BJ (cell line): ENCODE measurements around the gene DCP1B. TPM values are rescaled to one million over a fixed set of nuclear protein-coding genes. Genes with fewer than 3 reads are reported as not detected.
A peak's percentile ranks its signal among the peaks of the same experiment; 100 is the strongest.
"Not testable (repeated sequence)": the region's sequence is repeated elsewhere in the genome, so short reads cannot be mapped to it uniquely, and the experiment has no call there.

Experiments
- CTCF ChIA-PET: fragments of 350-600 bp; formaldehyde crosslinking; extraction: SDS; loops from one replicate; lab custom pipeline; 2021; ENCODE audit warnings: antibody characterized with exemption, inconsistent platforms; lab: Yijun Ruan, JAX
- POLR2A ChIA-PET: fragments of 300-600 bp; sonication (Branson Sonifier 250); formaldehyde crosslinking; extraction: SDS; loops from one replicate; lab custom pipeline; 2021; ENCODE audit warnings: antibody characterized with exemption; lab: Charles Lee
- DNase-seq: peaks from one replicate; pipeline ENCODE4 v3.0.0-alpha.2; 2011; ENCODE audit warnings: low read depth
- H3K27me3 ChIP-seq: 2 replicates; pipeline ENCODE4 v1.6.0; 2011; ENCODE audit warnings: low read length; ENCODE audit not compliant: control insufficient read depth, insufficient read depth
- H3K36me3 ChIP-seq: 2 replicates; pipeline ENCODE4 v1.5.1; 2011; ENCODE audit warnings: low read length; ENCODE audit not compliant: control insufficient read depth, insufficient read depth
- H3K4me3 ChIP-seq: 2 replicates; pipeline ENCODE4 v1.5.1; 2011; ENCODE audit warnings: low read depth, mild to moderate bottlenecking, control low read depth, low read length
- CTCF ChIP-seq: IDR thresholded peaks from 2 replicates; pipeline ENCODE4 v1.5.1; 2011; ENCODE audit warnings: low read depth, mild to moderate bottlenecking, control low read depth, inconsistent platforms, low read length, moderate library complexity; ENCODE audit not compliant: insufficient read depth
- polyA plus RNA-seq: library from polyadenylated mRNA; depleted of rRNA; stranded (reverse); fragments of >200 nt; gene quantifications from 2 replicates; pipeline ENCODE4 v1.2.3, GENCODE V29; 2011

DCP1B gene
- polyA plus RNA-seq, 1 experiment, result 29.1 TPM

GRCh38 chr12:1949771-1950470, 54.3 kb downstream of the DCP1B start:
- POLR2A ChIA-PET, result no interaction called here
- TF ChIP-seq CTCF, result no peak
- Histone ChIP-seq H3K36me3 (peaks cover 26% of the 10 kb centered on the region), H3K4me3 (no peak overlapping the region), H3K27me3 (no peaks in the 10 kb centered on the region)
- CTCF ChIA-PET, result interaction anchor here (1.0 to 2.6 kb wide), 4 partner anchors 10 to 297 kb away, joined by 3 to 20 read pairs (median 4); no protein-coding TSS in a partner anchor
- no peak for DNase-seq

- no peak for DNase-seq
- TF ChIP-seq CTCF, result no peak
- no peaks in the 10 kb centered on the region for H3K27me3 ChIP-seq
- CTCF ChIA-PET, result interaction anchor here (1.0 to 2.6 kb wide), 4 partner anchors 9 to 296 kb away, joined by 3 to 20 read pairs (median 4); no protein-coding TSS in a partner anchor
- no peak overlapping the region for H3K4me3 ChIP-seq
- POLR2A ChIA-PET, result no interaction called here
- H3K36me3 ChIP-seq, result peaks cover 21% of the 10 kb centered on the region
These were observed 55.4 kb downstream of the DCP1B start for GRCh38 chr12:1948883-1949282.

DNA sequence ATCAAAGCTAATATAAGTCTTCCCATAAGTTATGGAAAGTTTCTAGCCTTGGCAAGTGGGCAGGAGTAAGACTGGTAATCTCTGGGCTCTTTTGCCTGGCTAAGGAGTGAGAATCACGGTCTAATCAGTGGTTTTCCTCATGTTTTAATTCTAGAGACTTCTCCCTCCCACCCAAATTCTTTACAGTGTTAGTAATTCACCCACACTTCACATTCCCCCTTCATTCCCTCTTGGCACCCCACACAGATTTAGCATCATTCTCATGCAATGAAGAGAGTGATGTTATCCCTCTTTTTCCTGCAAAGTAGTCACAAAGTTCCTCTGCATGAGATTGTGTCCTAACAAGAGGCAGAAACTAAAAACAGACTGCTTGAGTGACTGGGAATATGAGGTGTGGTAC, 57.2 kb downstream of the DCP1B start:
- POLR2A ChIA-PET, result interaction anchor here (0.6 kb wide), 1 partner anchor 167 kb away, joined by 3 read pairs; no protein-coding TSS in a partner anchor
- TF ChIP-seq CTCF, result no peak
- peak; percentile 39 for DNase-seq
- H3K36me3 ChIP-seq, result peaks cover 12% of the 10 kb centered on the region
- H3K4me3 ChIP-seq, result no peak overlapping the region
- no peaks in the 10 kb centered on the region for H3K27me3 ChIP-seq
- CTCF ChIA-PET, result interaction anchor here (1.5 kb wide), 1 partner anchor 11 kb away, joined by 3 read pairs; no protein-coding TSS in a partner anchor

- Histone ChIP-seq H3K4me3 (no peak overlapping the region), H3K36me3 (peaks cover 12% of the 10 kb centered on the region), H3K27me3 (no peaks in the 10 kb centered on the region)
- DNase-seq, result no peak
- POLR2A ChIA-PET, result no interaction called here
- CTCF ChIA-PET, result interaction anchor here (0.7 to 1.5 kb wide), 2 partner anchors 10 to 151 kb away, joined by 3 read pairs; no protein-coding TSS in a partner anchor
- TF ChIP-seq CTCF, result no peak
These were observed 58.0 kb downstream of the DCP1B start for GRCh38 chr12:1946296-1946695.

DNA sequence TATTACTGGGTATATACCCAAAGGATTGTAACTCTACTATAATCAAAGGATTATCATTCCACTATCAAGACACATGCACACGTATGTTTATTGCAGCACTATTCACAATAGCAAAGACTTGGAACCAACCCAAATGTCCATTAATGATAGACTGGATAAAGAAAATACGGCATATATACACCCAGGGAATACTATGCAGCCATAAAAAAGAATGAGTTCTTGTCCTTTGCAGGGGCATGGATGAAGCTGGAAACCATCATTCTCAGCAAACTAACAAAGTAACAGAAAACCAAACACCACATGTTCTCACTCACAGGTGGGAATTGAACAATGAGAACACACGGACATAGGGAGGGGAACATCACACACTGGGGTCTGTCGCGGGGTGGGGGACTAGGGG, 58.8 kb downstream of the DCP1B start:
- H3K4me3 ChIP-seq, POLR2A ChIA-PET, DNase-seq, H3K27me3 ChIP-seq, CTCF ChIA-PET: not testable (repeated sequence)
- H3K36me3 ChIP-seq, result peaks cover 12% of the 10 kb centered on the region
